Vagina (tissue), 2 donors: Measurements from ENCODE around the gene DGKQ.

Experiments used
- CTCF ChIP-seq, 3 experiments: fragments of 450-650 bp in 2 of 3; fragments of 200-600 bp in 1 of 3; sonication (generic) in 1 of 3; IDR thresholded peaks; one replicate each; pipeline ENCODE4 v1.5.1; 2017 to 2019; ENCODE audit warnings: antibody characterized with exemption in 3 of 3, mild to moderate bottlenecking in 2 of 3, moderate library complexity in 2 of 3
- POLR2AphosphoS5 ChIP-seq, 2 donors: sonication (generic); formaldehyde crosslinking; IDR thresholded peaks; one replicate each; pipeline ENCODE4 v1.9.0; 2017; ENCODE audit warnings: antibody characterized with exemption in 2 of 2, mild to moderate bottlenecking in 2 of 2, low read depth in 1 of 2; ENCODE audit not compliant: insufficient read depth in 1 of 2

GRCh38 chr4:1022739-1023066 lies 49.3 kb upstream of the DGKQ start:
- TF ChIP-seq CTCF (IDR thresholded peaks at IDR 0.05) (no peak), POLR2AphosphoS5 (IDR thresholded peaks at IDR 0.05; ENCODE audit: insufficient read depth in 1 of 2, low read depth in 1 of 2) (no peak)
